GM12878 (cell line): ENCODE results near the gene PARP4. TPM values are rescaled to one million over a fixed set of nuclear protein-coding genes. Genes with fewer than 3 reads are reported as not detected.

Experiments
- ATAC-seq: fragments of 200-7000 bp; cut with Tn5 transposase; 3 replicates; pipeline ENCODE4 v1.9.1; 2020; ENCODE audit warnings: mild to moderate bottlenecking, moderate library complexity
- BruUV-seq: library from RNA; stranded (reverse); fragments of 400-500 nt; replicated peaks from 2 replicates; lab custom pipeline; 2021; lab: Mats Ljungman, UMichigan
- CTCF ChIA-PET: fragments of 300-600 bp; sonication (Branson Sonifier 250); formaldehyde crosslinking; extraction: SDS; loops from one replicate; lab custom pipeline; 2021; ENCODE audit warnings: inconsistent platforms; lab: Yijun Ruan, JAX
- POLR2A ChIA-PET: fragments of 350-600 bp; formaldehyde crosslinking; extraction: SDS; loops from one replicate; lab custom pipeline; 2021; ENCODE audit warnings: inconsistent platforms; lab: Charles Lee
- RAD21 ChIA-PET: fragments of 300-600 bp; sonication (Branson Sonifier 250); formaldehyde crosslinking; loops from one replicate; lab custom pipeline; 2023; ENCODE audit warnings: antibody characterized with exemption; ENCODE audit not compliant: unreplicated experiment; lab: Charles Lee
- SMC1A ChIA-PET: fragments of 300-600 bp; sonication (Branson Sonifier 250); formaldehyde crosslinking; loops from one replicate; lab custom pipeline; 2023; ENCODE audit not compliant: unreplicated experiment, uncharacterized antibody; lab: Charles Lee
- DNase-seq: peaks from one replicate; pipeline ENCODE4 v3.0.0-alpha.2; 2011; ENCODE audit warnings: low read depth, low spot score
- FAIRE-seq: peaks from 3 replicates; lab custom pipeline; 2011; peaks lifted over from hg19 to GRCh38; lab: Jason Lieb, UNC
- H2AFZ ChIP-seq: 2 replicates; pipeline ENCODE4 v1.6.0; 2011; ENCODE audit warnings: low read depth, low read length, control low read depth; ENCODE audit not compliant: control insufficient read depth
- H3K27ac ChIP-seq: 2 replicates; pipeline ENCODE4 v1.5.1; 2011; ENCODE audit warnings: control low read depth; ENCODE audit not compliant: control insufficient read depth, insufficient read depth
- H3K27me3 ChIP-seq, 2 experiments: replicated peaks in 1 of 2; 2 replicates each; pipeline versions ENCODE4 v1.6.0 to v1.6.1; 2011; ENCODE audit warnings: low read length in 1 of 2; ENCODE audit not compliant: control insufficient read depth in 2 of 2, insufficient read depth in 2 of 2
- H3K36me3 ChIP-seq, 2 experiments: 2 replicates each; pipeline ENCODE4 v1.5.1; 2011; ENCODE audit warnings: low read length in 1 of 2; ENCODE audit not compliant: control insufficient read depth in 2 of 2, insufficient read depth in 2 of 2
- H3K4me1 ChIP-seq: 2 replicates; pipeline ENCODE4 v1.6.1; 2011; ENCODE audit warnings: mild to moderate bottlenecking, low read length, moderate library complexity, mixed read lengths; ENCODE audit not compliant: control insufficient read depth, insufficient read depth
- H3K4me2 ChIP-seq: 2 replicates; pipeline ENCODE4 v1.6.0; 2011; ENCODE audit warnings: control low read depth; ENCODE audit not compliant: control insufficient read depth, insufficient read depth
- H3K4me3 ChIP-seq: fragments of 200-600 bp; sonication (generic); 2 replicates; pipeline ENCODE4 v1.5.1; 2016
- H3K79me2 ChIP-seq: 2 replicates; pipeline ENCODE4 v1.6.0; 2011; ENCODE audit warnings: low read length; ENCODE audit not compliant: control insufficient read depth, insufficient read depth
- H3K9ac ChIP-seq: 2 replicates; pipeline ENCODE4 v1.8.0; 2011; ENCODE audit warnings: low read length, control low read depth, mixed read lengths; ENCODE audit not compliant: control insufficient read depth, insufficient read depth
- H3K9me3 ChIP-seq: replicated peaks from 3 replicates; pipeline ENCODE4 v1.5.1; 2011; ENCODE audit warnings: mild to moderate bottlenecking, low read length; ENCODE audit not compliant: control insufficient read depth, insufficient read depth
- H4K20me1 ChIP-seq: 2 replicates; pipeline ENCODE4 v1.6.0; 2011; ENCODE audit not compliant: control insufficient read depth, insufficient read depth
- CHD1 ChIP-seq: IDR thresholded peaks from 2 replicates; pipeline ENCODE4 v1.6.1; 2012; ENCODE audit warnings: low read depth, low read length, improper control_type of control experiment
- ETV6 ChIP-seq, 2 experiments: fragments of 450-650 bp in 1 of 2; IDR thresholded peaks in 1 of 2; conservative IDR thresholded peaks in 1 of 2; 2 replicates each; pipeline ENCODE4 v1.6.1; 2014; ENCODE audit warnings: antibody characterized with exemption in 1 of 2, borderline replicate concordance in 1 of 2, low read depth in 1 of 2, mild to moderate bottlenecking in 1 of 2, moderate library complexity in 1 of 2
- IRF4 ChIP-seq: IDR thresholded peaks from 2 replicates; pipeline ENCODE4 v1.6.1; 2011; ENCODE audit warnings: low read depth, low read length
- LARP7 ChIP-seq: fragments of 450-650 bp; IDR thresholded peaks from 2 replicates; pipeline ENCODE4 v1.6.1; 2017; ENCODE audit warnings: mild to moderate bottlenecking
- MAX ChIP-seq: IDR thresholded peaks from 2 replicates; pipeline ENCODE4 v1.6.1; 2012; ENCODE audit warnings: low read depth, low read length, improper control_type of control experiment
- RFX5 ChIP-seq: IDR thresholded peaks from 2 replicates; pipeline ENCODE4 v1.6.1; 2011; ENCODE audit warnings: low read depth, low read length, improper control_type of control experiment
- RUNX3 ChIP-seq: IDR thresholded peaks from 2 replicates; pipeline ENCODE4 v1.6.1; 2012; ENCODE audit warnings: low read length, inconsistent platforms
- SREBF2 ChIP-seq: IDR thresholded peaks from 2 replicates; pipeline ENCODE4 v1.6.1; 2012; ENCODE audit warnings: mild to moderate bottlenecking, low read length
- STAT3 ChIP-seq: IDR thresholded peaks from 2 replicates; pipeline ENCODE4 v1.6.1; 2011; ENCODE audit warnings: low read depth, low read length, improper control_type of control experiment
- YY1 ChIP-seq: IDR thresholded peaks from 2 replicates; pipeline ENCODE4 v1.6.1; 2011; ENCODE audit warnings: low read depth, mild to moderate bottlenecking, low read length
- ZNF24 ChIP-seq: fragments of 450-650 bp; IDR thresholded peaks from 2 replicates; pipeline ENCODE4 v1.6.1; 2017; ENCODE audit warnings: antibody characterized with exemption, mild to moderate bottlenecking
- WGBS: methylation state at CpG from one replicate; pipeline ENCODE4 v1.1.6; 2016; ENCODE audit warnings: low lambda C conversion rate; ENCODE audit not compliant: insufficient replicate concordance, insufficient coverage; ENCODE audit errors: missing lambda C conversion rate; 5-methylcytosine and 5-hydroxymethylcytosine counted together
- in situ Hi-C: fragments of 300-500 bp; cut with MboI; formaldehyde crosslinking; loops from 9 replicates; pipeline ENCODE4 v1.14.3; 2018; ENCODE audit warnings: mixed read lengths
- intact Hi-C: fragments of 100-400 bp; cut with micrococcal nuclease; formaldehyde crosslinking; loops from one replicate; pipeline ENCODE4 v1.14.2; 2022; ENCODE audit not compliant: unreplicated experiment
- polyA plus RNA-seq, 11 experiments: library from polyadenylated mRNA; depleted of rRNA in 4 of 11; unstranded in 6 of 11; stranded (reverse) in 5 of 11; fragments of >200 nt; fragmentation: Nextera tagmentation in 4 of 11; fragmentation: Illumina TruSeq in 1 of 11; extraction: Ambion mirVana in 4 of 11; extraction: Trizol in 1 of 11; gene quantifications; 1 replicate in 1 of 11; 2 replicates in 10 of 11; pipeline versions ENCODE4 v1.2.1 to v1.2.3, GENCODE V29; 2011 to 2016; ENCODE audit warnings: inconsistent platforms in 2 of 11, missing spikeins in 2 of 11, low read depth in 1 of 11
- total RNA-seq, 4 experiments: library from RNA; depleted of rRNA in 3 of 4; stranded (reverse); fragments of >200 nt in 3 of 4; fragmentation: Illumina TruSeq in 1 of 4; extraction: Trizol in 1 of 4; gene quantifications; 2 replicates each; pipeline versions ENCODE4 v1.2.1 to v1.2.3, GENCODE V29; 2013 to 2021
- TF ChIP-seq, protein P1 (sequence below): fragments of 450-650 bp; formaldehyde crosslinking; IDR thresholded peaks from 2 replicates; pipeline ENCODE4 v1.5.0; 2022; ENCODE audit warnings: mild to moderate bottlenecking, missing genetic modification characterization
- TF ChIP-seq, protein P2 (sequence below): IDR thresholded peaks from 2 replicates; pipeline ENCODE4 v1.6.1; 2012; ENCODE audit warnings: low read length, inconsistent platforms
- TF ChIP-seq, protein P3 (sequence below): IDR thresholded peaks from 2 replicates; pipeline ENCODE4 v1.6.1; 2012; ENCODE audit warnings: low read depth, low read length, improper control_type of control experiment
- TF ChIP-seq, protein P4 (sequence below): IDR thresholded peaks from 2 replicates; pipeline ENCODE4 v1.6.1; 2011; ENCODE audit warnings: low read depth, low read length, improper control_type of control experiment, borderline replicate concordance
- TF ChIP-seq, protein P5 (sequence below): IDR thresholded peaks from 2 replicates; pipeline ENCODE4 v1.6.1; 2011; ENCODE audit warnings: borderline replicate concordance, low read depth, mild to moderate bottlenecking, moderate library complexity, mixed read lengths, low read length; ENCODE audit not compliant: insufficient read depth; ENCODE audit errors: extremely low read length

PARP4 gene
- total and polyA plus RNA-seq, 10 of the 15 experiments (the other 5 are each of a cell fraction or from before 2014, with no cell fraction given) = 12.8 to 52.6 (median 46.1) TPM

- no peak for ATAC-seq
- CTCF ChIA-PET = no interaction called here
- no peak overlapping the region for H3K9ac ChIP-seq
- H3K36me3 ChIP-seq = no peaks in the 10 kb centered on the region
- H2AFZ ChIP-seq = no peak overlapping the region
- H4K20me1 ChIP-seq = no peaks in the 10 kb centered on the region
- SMC1A ChIA-PET = no interaction called here
- H3K9me3 ChIP-seq = no peaks in the 10 kb centered on the region
- in situ Hi-C loops = no loop called here
- peaks cover 3% of the 10 kb centered on the region in 2 experiments; a peak in 3 of 4 replicates for H3K27me3 ChIP-seq
- no peak for FAIRE-seq
- RAD21 ChIA-PET = no interaction called here
- H3K4me1 ChIP-seq = no peaks in the 10 kb centered on the region
- intact Hi-C loops = no loop called here
- WGBS = 48% methylated on average over 10 of the region's 11 CpGs
- DNase-seq = no peak
- no peak overlapping the region for H3K4me3 ChIP-seq
- POLR2A ChIA-PET = no interaction called here
- H3K27ac ChIP-seq = no peak overlapping the region
- H3K4me2 ChIP-seq = no peak overlapping the region
- no peaks in the 10 kb centered on the region for H3K79me2 ChIP-seq
- no TSS peak for BruUV-seq
- TF ChIP-seq LARP7 = no peak
- TF ChIP-seq IRF4 = no peak
- TF ChIP-seq MAX = no peak
- TF ChIP-seq RFX5 = no peak
- TF ChIP-seq, protein P1, sequence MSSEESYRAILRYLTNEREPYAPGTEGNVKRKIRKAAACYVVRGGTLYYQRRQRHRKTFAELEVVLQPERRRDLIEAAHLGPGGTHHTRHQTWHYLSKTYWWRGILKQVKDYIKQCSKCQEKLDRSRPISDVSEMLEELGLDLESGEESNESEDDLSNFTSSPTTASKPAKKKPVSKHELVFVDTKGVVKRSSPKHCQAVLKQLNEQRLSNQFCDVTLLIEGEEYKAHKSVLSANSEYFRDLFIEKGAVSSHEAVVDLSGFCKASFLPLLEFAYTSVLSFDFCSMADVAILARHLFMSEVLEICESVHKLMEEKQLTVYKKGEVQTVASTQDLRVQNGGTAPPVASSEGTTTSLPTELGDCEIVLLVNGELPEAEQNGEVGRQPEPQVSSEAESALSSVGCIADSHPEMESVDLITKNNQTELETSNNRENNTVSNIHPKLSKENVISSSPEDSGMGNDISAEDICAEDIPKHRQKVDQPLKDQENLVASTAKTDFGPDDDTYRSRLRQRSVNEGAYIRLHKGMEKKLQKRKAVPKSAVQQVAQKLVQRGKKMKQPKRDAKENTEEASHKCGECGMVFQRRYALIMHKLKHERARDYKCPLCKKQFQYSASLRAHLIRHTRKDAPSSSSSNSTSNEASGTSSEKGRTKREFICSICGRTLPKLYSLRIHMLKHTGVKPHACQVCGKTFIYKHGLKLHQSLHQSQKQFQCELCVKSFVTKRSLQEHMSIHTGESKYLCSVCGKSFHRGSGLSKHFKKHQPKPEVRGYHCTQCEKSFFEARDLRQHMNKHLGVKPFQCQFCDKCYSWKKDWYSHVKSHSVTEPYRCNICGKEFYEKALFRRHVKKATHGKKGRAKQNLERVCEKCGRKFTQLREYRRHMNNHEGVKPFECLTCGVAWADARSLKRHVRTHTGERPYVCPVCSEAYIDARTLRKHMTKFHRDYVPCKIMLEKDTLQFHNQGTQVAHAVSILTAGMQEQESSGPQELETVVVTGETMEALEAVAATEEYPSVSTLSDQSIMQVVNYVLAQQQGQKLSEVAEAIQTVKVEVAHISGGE (CRISPR knock-in tag) = no peak
- TF ChIP-seq ETV6 (conservative IDR thresholded peaks at IDR 0.05 in 1 of 2, IDR thresholded peaks at IDR 0.05 in 1 of 2; ENCODE audit: borderline replicate concordance in 1 of 2, low read depth in 1 of 2) = no peak
- no peak for TF ChIP-seq SREBF2
- no peak for TF ChIP-seq STAT3
- TF ChIP-seq, protein P2, sequence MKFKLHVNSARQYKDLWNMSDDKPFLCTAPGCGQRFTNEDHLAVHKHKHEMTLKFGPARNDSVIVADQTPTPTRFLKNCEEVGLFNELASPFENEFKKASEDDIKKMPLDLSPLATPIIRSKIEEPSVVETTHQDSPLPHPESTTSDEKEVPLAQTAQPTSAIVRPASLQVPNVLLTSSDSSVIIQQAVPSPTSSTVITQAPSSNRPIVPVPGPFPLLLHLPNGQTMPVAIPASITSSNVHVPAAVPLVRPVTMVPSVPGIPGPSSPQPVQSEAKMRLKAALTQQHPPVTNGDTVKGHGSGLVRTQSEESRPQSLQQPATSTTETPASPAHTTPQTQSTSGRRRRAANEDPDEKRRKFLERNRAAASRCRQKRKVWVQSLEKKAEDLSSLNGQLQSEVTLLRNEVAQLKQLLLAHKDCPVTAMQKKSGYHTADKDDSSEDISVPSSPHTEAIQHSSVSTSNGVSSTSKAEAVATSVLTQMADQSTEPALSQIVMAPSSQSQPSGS = no peak
- no peak for TF ChIP-seq RUNX3
- TF ChIP-seq CHD1 = no peak
- TF ChIP-seq, protein P3, sequence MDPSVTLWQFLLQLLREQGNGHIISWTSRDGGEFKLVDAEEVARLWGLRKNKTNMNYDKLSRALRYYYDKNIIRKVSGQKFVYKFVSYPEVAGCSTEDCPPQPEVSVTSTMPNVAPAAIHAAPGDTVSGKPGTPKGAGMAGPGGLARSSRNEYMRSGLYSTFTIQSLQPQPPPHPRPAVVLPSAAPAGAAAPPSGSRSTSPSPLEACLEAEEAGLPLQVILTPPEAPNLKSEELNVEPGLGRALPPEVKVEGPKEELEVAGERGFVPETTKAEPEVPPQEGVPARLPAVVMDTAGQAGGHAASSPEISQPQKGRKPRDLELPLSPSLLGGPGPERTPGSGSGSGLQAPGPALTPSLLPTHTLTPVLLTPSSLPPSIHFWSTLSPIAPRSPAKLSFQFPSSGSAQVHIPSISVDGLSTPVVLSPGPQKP = no peak
- TF ChIP-seq ZNF24 = no peak
- no peak for TF ChIP-seq YY1
- TF ChIP-seq, protein P4, sequence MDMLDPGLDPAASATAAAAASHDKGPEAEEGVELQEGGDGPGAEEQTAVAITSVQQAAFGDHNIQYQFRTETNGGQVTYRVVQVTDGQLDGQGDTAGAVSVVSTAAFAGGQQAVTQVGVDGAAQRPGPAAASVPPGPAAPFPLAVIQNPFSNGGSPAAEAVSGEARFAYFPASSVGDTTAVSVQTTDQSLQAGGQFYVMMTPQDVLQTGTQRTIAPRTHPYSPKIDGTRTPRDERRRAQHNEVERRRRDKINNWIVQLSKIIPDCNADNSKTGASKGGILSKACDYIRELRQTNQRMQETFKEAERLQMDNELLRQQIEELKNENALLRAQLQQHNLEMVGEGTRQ = no peak
- TF ChIP-seq, protein P5, sequence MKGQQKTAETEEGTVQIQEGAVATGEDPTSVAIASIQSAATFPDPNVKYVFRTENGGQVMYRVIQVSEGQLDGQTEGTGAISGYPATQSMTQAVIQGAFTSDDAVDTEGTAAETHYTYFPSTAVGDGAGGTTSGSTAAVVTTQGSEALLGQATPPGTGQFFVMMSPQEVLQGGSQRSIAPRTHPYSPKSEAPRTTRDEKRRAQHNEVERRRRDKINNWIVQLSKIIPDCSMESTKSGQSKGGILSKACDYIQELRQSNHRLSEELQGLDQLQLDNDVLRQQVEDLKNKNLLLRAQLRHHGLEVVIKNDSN = no peak
Observed at GRCh38 chr13:24539500-24540165, 27.1 kb upstream of the PARP4 start.
